ENCODE data around the gene ZNRF1. TPM values are rescaled to one million over a fixed set of nuclear protein-coding genes. Genes with fewer than 3 reads are reported as not detected.

ZNRF1 gene
- total and polyA plus RNA-seq, 10 of the 15 experiments (the other 5 are each of a cell fraction or from before 2014, with no cell fraction given): 5.8 to 25.9 (median 14.3) TPM

GRCh38 chr16:74949309-74949708 lies 49.5 kb upstream of the ZNRF1 start:
- in situ Hi-C loops (cut with MboI): no loop called here
- Histone ChIP-seq H3K4me3 (no peak overlapping the region), H3K9ac (ENCODE audit: control insufficient read depth, insufficient read depth, low read length) (no peak overlapping the region), H4K20me1 (ENCODE audit: control insufficient read depth, insufficient read depth) (no peaks in the 10 kb centered on the region), H3K9me3 (replicated peaks; ENCODE audit: control insufficient read depth, insufficient read depth, low read length) (no peaks in the 10 kb centered on the region), H3K27me3 (replicated peaks in 1 of 2; ENCODE audit: control insufficient read depth in 2 of 2, insufficient read depth in 2 of 2, low read length in 1 of 2) (no peaks in the 10 kb centered on the region), H2AFZ (ENCODE audit: control insufficient read depth, low read depth, low read length) (no peak overlapping the region), H3K4me1 (ENCODE audit: control insufficient read depth, insufficient read depth, low read length) (no peaks in the 10 kb centered on the region), H3K36me3 (ENCODE audit: control insufficient read depth in 2 of 2, insufficient read depth in 2 of 2, low read length in 1 of 2) (peaks cover 0 to 16% of the 10 kb centered on the region in 2 experiments; a peak in 3 of 4 replicates), H3K79me2 (ENCODE audit: control insufficient read depth, insufficient read depth, low read length) (no peaks in the 10 kb centered on the region), H3K27ac (ENCODE audit: control insufficient read depth, insufficient read depth) (no peak overlapping the region), H3K4me2 (ENCODE audit: control insufficient read depth, insufficient read depth) (no peak overlapping the region)
- ATAC-seq: no peak
- ChIA-PET SMC1A (ENCODE audit: uncharacterized antibody, unreplicated experiment) (no interaction called here), CTCF (no interaction called here), POLR2A (interaction anchor here (0.9 to 1.1 kb wide), 2 partner anchors 28 to 64 kb away, joined by 3 to 4 read pairs; no protein-coding TSS in a partner anchor), RAD21 (ENCODE audit: unreplicated experiment) (no interaction called here)
- TF ChIP-seq NFIC (IDR thresholded peaks at IDR 0.05; ENCODE audit: low read depth, low read length) (no peak), RELB (IDR thresholded peaks at IDR 0.05; ENCODE audit: low read depth) (no peak), ZNF24 (IDR thresholded peaks at IDR 0.05) (no peak), PAX5 (IDR thresholded peaks at IDR 0.05; ENCODE audit: borderline replicate concordance, low read depth, low read length) (no peak)
- no peak for FAIRE-seq
- DNase-seq (ENCODE audit: low read depth, low spot score): no peak
- intact Hi-C loops (cut with micrococcal nuclease; ENCODE audit: unreplicated experiment): no loop called here
- no TSS peak for BruUV-seq (replicated peaks)
- WGBS (ENCODE audit: insufficient coverage, insufficient replicate concordance, low lambda C conversion rate, missing lambda C conversion rate): 88% methylated on average over 3 of the region's 3 CpGs

- H3K4me2 ChIP-seq (ENCODE audit: control insufficient read depth, insufficient read depth): no peak overlapping the region
- ChIA-PET RAD21 (ENCODE audit: unreplicated experiment) (interaction anchor here (1.2 kb wide), 1 partner anchor 194 kb away, joined by 3 read pairs; no protein-coding TSS in a partner anchor), CTCF (no interaction called here), POLR2A (no interaction called here), SMC1A (ENCODE audit: uncharacterized antibody, unreplicated experiment) (no interaction called here)
- peaks cover 0 to 16% of the 10 kb centered on the region in 2 experiments; a peak in 3 of 4 replicates for H3K36me3 ChIP-seq (ENCODE audit: control insufficient read depth in 2 of 2, insufficient read depth in 2 of 2, low read length in 1 of 2)
- H3K4me3 ChIP-seq: no peak overlapping the region
- H3K9ac ChIP-seq (ENCODE audit: control insufficient read depth, insufficient read depth, low read length): no peak overlapping the region
- DNase-seq (ENCODE audit: low read depth, low spot score): no peak
- no TSS peak for BruUV-seq (replicated peaks)
- no peaks in the 10 kb centered on the region for H3K27me3 ChIP-seq (replicated peaks in 1 of 2; ENCODE audit: control insufficient read depth in 2 of 2, insufficient read depth in 2 of 2, low read length in 1 of 2)
- intact Hi-C loops (cut with micrococcal nuclease; ENCODE audit: unreplicated experiment): no loop called here
- H3K4me1 ChIP-seq (ENCODE audit: control insufficient read depth, insufficient read depth, low read length): no peaks in the 10 kb centered on the region
- no peak overlapping the region for H3K27ac ChIP-seq (ENCODE audit: control insufficient read depth, insufficient read depth)
- no peak for FAIRE-seq
- H4K20me1 ChIP-seq (ENCODE audit: control insufficient read depth, insufficient read depth): no peaks in the 10 kb centered on the region
- H2AFZ ChIP-seq (ENCODE audit: control insufficient read depth, low read depth, low read length): no peak overlapping the region
- in situ Hi-C loops (cut with MboI): no loop called here
- no peak for ATAC-seq
- no peaks in the 10 kb centered on the region for H3K79me2 ChIP-seq (ENCODE audit: control insufficient read depth, insufficient read depth, low read length)
- 99% methylated on average over 7 of the region's 7 CpGs for WGBS (ENCODE audit: insufficient coverage, insufficient replicate concordance, low lambda C conversion rate, missing lambda C conversion rate)
- no peaks in the 10 kb centered on the region for H3K9me3 ChIP-seq (replicated peaks; ENCODE audit: control insufficient read depth, insufficient read depth, low read length)
- TF ChIP-seq TAF1 (IDR thresholded peaks at IDR 0.05; ENCODE audit: borderline replicate concordance, low read depth, low read length): no peak
- TF ChIP-seq E4F1 (IDR thresholded peaks at IDR 0.05; ENCODE audit: borderline replicate concordance, partially characterized antibody): no peak
- TF ChIP-seq ZNF384 (IDR thresholded peaks at IDR 0.05; ENCODE audit: borderline replicate concordance, low read depth, low read length): no peak
- TF ChIP-seq NR2C2 (IDR thresholded peaks at IDR 0.05; ENCODE audit: borderline replicate concordance, control insufficient read depth, insufficient read length, low read depth): no peak
- no peak for TF ChIP-seq PKNOX1 (IDR thresholded peaks at IDR 0.05)
- no peak for TF ChIP-seq TCF12 (IDR thresholded peaks at IDR 0.05; ENCODE audit: low read depth, low read length)
- no peak for TF ChIP-seq CBX3 (IDR thresholded peaks at IDR 0.05; ENCODE audit: borderline replicate concordance, low read depth)
- no peak for TF ChIP-seq MYB (IDR thresholded peaks at IDR 0.05; ENCODE audit: borderline replicate concordance, low read depth, low read length)
- no peak for TF ChIP-seq ZNF622 (IDR thresholded peaks at IDR 0.05)
Measured at GRCh38 chr16:74950511-74950910, 48.3 kb upstream of the ZNRF1 start.

Data from GM12878 (cell line).